PC-9 (cell line): ENCODE data around the gene PIGN.

Experiments used
- CTCF ChIP-seq: fragments of 200-600 bp; sonication (generic); conservative IDR thresholded peaks from 2 replicates; pipeline ENCODE4 v1.6.1; 2017; ENCODE audit warnings: mixed run types, antibody characterized with exemption, mild to moderate bottlenecking, moderate library complexity
- EZH2 ChIP-seq: fragments of 200-600 bp; sonication (generic); IDR thresholded peaks from 2 replicates; pipeline ENCODE4 v1.8.0; 2017; ENCODE audit warnings: antibody characterized with exemption, low read depth

- TF ChIP-seq CTCF = no peak
- TF ChIP-seq EZH2 = no peak
These were observed 39.2 kb upstream of the PIGN start for GRCh38 chr18:62226047-62226446.
